ENCODE results near the gene DBNL.

GRCh38 chr7:44106311-44107065 is 62.0 kb downstream of the DBNL start:
- TF ChIP-seq CTCF (IDR thresholded peaks at IDR 0.05) (no peak), EP300 (IDR thresholded peaks at IDR 0.05) (no peak), POLR2A (IDR thresholded peaks at IDR 0.05; ENCODE audit: low read length) (no peak), RFX5 (IDR thresholded peaks at IDR 0.05) (no peak)

All from A549 (cell line).